Body of pancreas (tissue), 4 donors: ENCODE results near the gene SETBP1. TPM values are rescaled to one million over a fixed set of nuclear protein-coding genes. Genes with fewer than 3 reads are reported as not detected.
A peak's percentile ranks its signal among the peaks of the same experiment; 100 is the strongest.

Experiments used
- ATAC-seq: fragments of 150-250 bp; one replicate; pipeline ENCODE4 v1.9.1; 2016
- DNase-seq, 4 donors: peaks; one replicate each; pipeline ENCODE4 v3.0.0-alpha.2; 2019
- H3K27ac ChIP-seq, 4 donors: fragments of 200-600 bp; sonication (generic); 1 replicate in 3 of 4; 2 replicates in 1 of 4; pipeline versions ENCODE4 v1.5.1 to v1.6.1; 2016 to 2019; ENCODE audit warnings: mild to moderate bottlenecking in 1 of 4, mixed read lengths in 1 of 4, moderate library complexity in 1 of 4
- H3K27me3 ChIP-seq, 2 donors: fragments of 200-600 bp; sonication (generic); one replicate each; pipeline ENCODE4 v1.6.0; 2016; ENCODE audit warnings: mild to moderate bottlenecking in 1 of 2
- H3K36me3 ChIP-seq, 2 donors: fragments of 200-600 bp; sonication (generic); replicated peaks in 1 of 2; 2 replicates each; pipeline ENCODE4 v1.5.1; 2016; ENCODE audit warnings: low read depth in 2 of 2; ENCODE audit not compliant: insufficient read depth in 1 of 2
- H3K4me1 ChIP-seq: fragments of 200-600 bp; sonication (generic); one replicate; pipeline ENCODE4 v1.6.0; 2016
- H3K4me3 ChIP-seq, 2 donors: fragments of 200-600 bp; sonication (generic); 1 replicate in 1 of 2; 2 replicates in 1 of 2; pipeline ENCODE4 v1.5.1; 2016 to 2019
- H3K9me3 ChIP-seq, 3 donors: fragments of 200-600 bp; sonication (generic); 1 replicate in 2 of 3; 2 replicates in 1 of 3; pipeline ENCODE4 v1.5.1; 2016
- POLR2A ChIP-seq, 3 donors: fragments of 450-650 bp; IDR thresholded peaks; one replicate each; pipeline ENCODE4 v1.6.1; 2016; ENCODE audit warnings: antibody characterized with exemption in 3 of 3, mild to moderate bottlenecking in 2 of 3
- WGBS, 2 donors: methylation state at CpG; one replicate each; pipeline ENCODE4 v1.1.5; 2017; 5-methylcytosine and 5-hydroxymethylcytosine counted together
- intact Hi-C: fragments of 100-400 bp; cut with DNase I; formaldehyde crosslinking; loops from one replicate; pipeline ENCODE4 v1.15.1; 2023
- total RNA-seq, 2 donors: library from RNA; depleted of rRNA; stranded (reverse); fragments of >200 nt; gene quantifications; one replicate each; pipeline ENCODE4 v1.1.0, GENCODE V29; 2016
- TF ChIP-seq, protein P1 (sequence below), 7 experiments: fragments of 450-650 bp in 4 of 7; fragments of 200-600 bp in 3 of 7; sonication (generic) in 3 of 7; IDR thresholded peaks; one replicate each; pipeline ENCODE4 v1.5.1; 2016 to 2019; ENCODE audit warnings: antibody characterized with exemption in 7 of 7

Gene SETBP1
- total RNA-seq, 2 donors from 2014 or later: 23.6 to 37.2 TPM

DNA sequence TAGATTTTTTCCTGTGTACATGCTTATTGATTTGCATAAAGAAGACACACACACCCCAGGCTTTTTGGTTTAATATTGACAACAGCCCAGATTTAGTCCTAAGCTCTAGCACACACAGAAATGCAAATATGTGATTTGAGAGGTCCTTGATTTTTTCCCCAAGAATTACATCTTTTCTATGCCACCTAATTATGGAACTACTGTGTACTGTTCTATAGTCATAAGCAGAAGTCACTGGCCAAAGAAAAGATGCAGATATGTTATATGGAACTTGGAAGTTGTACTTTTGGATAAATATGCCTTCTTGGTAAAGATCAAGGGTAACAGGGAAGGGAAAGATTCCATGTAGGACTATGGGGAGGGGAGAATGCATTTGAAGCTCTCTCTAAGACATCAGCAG lies 105.6 kb downstream of the SETBP1 start:
- H3K36me3 ChIP-seq: no peaks in the 10 kb centered on the region
- no peak for DNase-seq
- intact Hi-C loops: no loop called here
- no peaks in the 10 kb centered on the region for H3K9me3 ChIP-seq
- H3K4me1 ChIP-seq: peaks cover 53% of the 10 kb centered on the region
- no peak overlapping the region for H3K27ac ChIP-seq
- no peak for TF ChIP-seq POLR2A (IDR thresholded peaks at IDR 0.05)
- TF ChIP-seq, protein P1, sequence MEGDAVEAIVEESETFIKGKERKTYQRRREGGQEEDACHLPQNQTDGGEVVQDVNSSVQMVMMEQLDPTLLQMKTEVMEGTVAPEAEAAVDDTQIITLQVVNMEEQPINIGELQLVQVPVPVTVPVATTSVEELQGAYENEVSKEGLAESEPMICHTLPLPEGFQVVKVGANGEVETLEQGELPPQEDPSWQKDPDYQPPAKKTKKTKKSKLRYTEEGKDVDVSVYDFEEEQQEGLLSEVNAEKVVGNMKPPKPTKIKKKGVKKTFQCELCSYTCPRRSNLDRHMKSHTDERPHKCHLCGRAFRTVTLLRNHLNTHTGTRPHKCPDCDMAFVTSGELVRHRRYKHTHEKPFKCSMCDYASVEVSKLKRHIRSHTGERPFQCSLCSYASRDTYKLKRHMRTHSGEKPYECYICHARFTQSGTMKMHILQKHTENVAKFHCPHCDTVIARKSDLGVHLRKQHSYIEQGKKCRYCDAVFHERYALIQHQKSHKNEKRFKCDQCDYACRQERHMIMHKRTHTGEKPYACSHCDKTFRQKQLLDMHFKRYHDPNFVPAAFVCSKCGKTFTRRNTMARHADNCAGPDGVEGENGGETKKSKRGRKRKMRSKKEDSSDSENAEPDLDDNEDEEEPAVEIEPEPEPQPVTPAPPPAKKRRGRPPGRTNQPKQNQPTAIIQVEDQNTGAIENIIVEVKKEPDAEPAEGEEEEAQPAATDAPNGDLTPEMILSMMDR (IDR thresholded peaks at IDR 0.05): no peak
- H3K27me3 ChIP-seq: no peaks in the 10 kb centered on the region
- no peak overlapping the region for H3K4me3 ChIP-seq
- no peak for ATAC-seq

DNA sequence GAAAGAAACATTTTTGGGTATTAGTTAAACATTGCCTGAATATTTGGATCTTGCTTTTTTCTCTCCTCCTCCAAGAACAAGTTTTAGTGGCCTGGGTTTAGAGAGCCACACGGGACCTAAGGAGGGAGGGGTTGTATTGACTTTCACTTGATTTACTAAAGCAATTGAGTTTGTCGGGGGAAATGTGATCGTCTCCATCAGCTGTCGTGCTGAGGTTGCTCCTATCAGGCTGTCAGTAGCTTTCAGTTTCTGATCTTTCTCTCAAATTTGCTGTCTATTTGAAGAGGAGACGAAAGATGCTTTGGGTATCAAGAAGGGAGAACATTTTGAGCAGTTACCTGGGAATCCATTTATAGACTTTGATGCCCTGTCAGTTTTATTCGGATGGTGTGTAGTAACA lies 106.0 kb downstream of the SETBP1 start:
- no peak overlapping the region for H3K27ac ChIP-seq
- intact Hi-C loops: no loop called here
- DNase-seq: no peak
- no peak for ATAC-seq
- no peaks in the 10 kb centered on the region for H3K36me3 ChIP-seq
- H3K4me1 ChIP-seq: peaks cover 48% of the 10 kb centered on the region
- TF ChIP-seq, protein P1 (IDR thresholded peaks at IDR 0.05): no peak
- TF ChIP-seq POLR2A (IDR thresholded peaks at IDR 0.05): no peak
- no peaks in the 10 kb centered on the region for H3K27me3 ChIP-seq
- 38 to 44% methylated on average over 6 of the region's 6 CpGs for WGBS, 2 donors
- no peak overlapping the region for H3K4me3 ChIP-seq
- no peaks in the 10 kb centered on the region for H3K9me3 ChIP-seq

DNA sequence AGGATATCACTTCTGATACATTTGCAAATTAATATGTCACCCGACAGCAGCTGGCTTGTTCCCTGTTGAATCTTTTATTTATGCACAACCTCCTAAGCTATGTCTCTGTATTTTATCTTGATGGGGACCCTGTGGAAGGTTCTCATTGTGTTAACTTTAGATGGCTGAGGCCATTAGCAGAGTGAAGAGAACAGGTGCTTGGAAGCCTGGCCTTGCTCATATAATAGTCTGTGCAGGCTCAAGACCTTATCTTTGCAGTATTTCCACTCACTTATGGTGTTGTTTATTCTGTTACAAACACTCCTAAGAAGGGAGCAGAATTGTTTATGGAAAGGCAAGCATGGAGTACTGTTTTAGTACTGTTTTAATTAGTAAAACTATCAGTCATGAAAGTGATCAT lies 107.6 kb downstream of the SETBP1 start:
- H3K4me1 ChIP-seq: peaks cover 48% of the 10 kb centered on the region
- intact Hi-C loops: no loop called here
- ATAC-seq: no peak

DNA sequence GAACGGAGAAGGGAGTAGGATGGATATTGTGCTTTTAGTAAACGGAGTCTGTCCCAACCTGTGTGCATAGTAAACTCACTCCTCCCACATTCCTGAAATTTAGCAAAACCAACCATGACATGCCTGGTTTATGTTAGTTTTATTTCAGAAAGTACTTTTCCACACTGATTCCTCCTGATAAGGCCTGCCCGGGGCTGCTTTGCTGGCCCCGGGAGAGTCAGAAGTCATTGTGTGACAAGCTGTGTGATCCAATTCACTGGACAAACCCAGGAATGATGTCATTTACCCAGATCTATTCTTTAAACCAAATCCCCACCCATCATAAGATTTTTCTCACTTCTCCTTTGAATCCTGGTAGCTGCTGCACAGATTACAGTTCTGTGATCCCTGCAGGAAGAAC lies 109.0 kb downstream of the SETBP1 start:
- Histone ChIP-seq H3K27ac (peak overlapping the region; percentile 41 to 61 (median 56)), H3K36me3 (no peaks in the 10 kb centered on the region), H3K9me3 (no peaks in the 10 kb centered on the region), H3K4me1 (peaks cover 51% of the 10 kb centered on the region), H3K4me3 (no peak overlapping the region), H3K27me3 (no peaks in the 10 kb centered on the region)
- DNase-seq (no peak), ATAC-seq (peak; percentile 63)
- 8 to 18% methylated on average over 4 of the region's 4 CpGs for WGBS, 2 donors
- TF ChIP-seq, protein P1 (IDR thresholded peaks at IDR 0.05): no peak
- no peak for TF ChIP-seq POLR2A (IDR thresholded peaks at IDR 0.05)
- intact Hi-C loops: loop anchor here (10.0 kb wide), 2 partner anchors 65 to 105 kb away; partner anchors contain the start of gene SETBP1

More for the DNA sequence above, 107.6 kb downstream of the SETBP1 start:
- TF ChIP-seq, protein P1 (IDR thresholded peaks at IDR 0.05): no peak
- no peak for TF ChIP-seq POLR2A (IDR thresholded peaks at IDR 0.05)
- Histone ChIP-seq H3K9me3 (no peaks in the 10 kb centered on the region), H3K36me3 (no peaks in the 10 kb centered on the region), H3K27me3 (no peaks in the 10 kb centered on the region), H3K27ac (no peak overlapping the region), H3K4me3 (no peak overlapping the region)
- DNase-seq: no peak
- 74 to 83% methylated on average over 1 of the region's 1 CpG for WGBS, 2 donors

DNA sequence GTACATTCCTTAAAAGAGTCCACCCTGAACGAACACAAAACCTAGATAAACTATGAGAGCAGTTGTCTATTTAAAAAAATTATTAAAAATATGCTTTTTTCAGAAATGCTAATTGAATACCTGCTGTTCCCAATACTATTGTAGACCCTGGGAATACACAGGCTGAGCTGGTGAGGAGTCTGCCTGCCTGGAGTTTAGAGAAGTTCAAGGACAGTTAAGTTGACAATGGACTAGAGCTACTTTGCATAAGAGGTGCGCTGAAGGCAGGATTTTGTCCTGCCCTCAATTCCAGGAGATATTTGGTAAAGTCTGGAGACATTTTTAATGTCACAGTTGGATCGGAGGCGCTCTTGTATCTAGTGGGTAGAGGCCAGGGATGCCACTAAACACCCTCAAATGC lies 110.2 kb downstream of the SETBP1 start:
- no peaks in the 10 kb centered on the region for H3K36me3 ChIP-seq
- intact Hi-C loops: loop anchor here (10.0 kb wide), 2 partner anchors 64 to 106 kb away; partner anchors contain the start of gene SETBP1
- whole genome bisulfite sequencing, 2 donors: 67 to 79% methylated on average over 4 of the region's 4 CpGs
- no peaks in the 10 kb centered on the region for H3K27me3 ChIP-seq
- no peak overlapping the region for H3K4me3 ChIP-seq
- H3K27ac ChIP-seq: peak overlapping the region in 1 of 4 donors; percentile 61
- TF ChIP-seq POLR2A (IDR thresholded peaks at IDR 0.05): no peak
- TF ChIP-seq, protein P1 (IDR thresholded peaks at IDR 0.05): no peak
- DNase-seq: no peak
- H3K4me1 ChIP-seq: peaks cover 51% of the 10 kb centered on the region
- ATAC-seq: no peak
- H3K9me3 ChIP-seq: no peaks in the 10 kb centered on the region
